Endothelial cell of umbilical vein (primary cell): Measurements from ENCODE around the gene SRGAP3. TPM values are rescaled to one million over a fixed set of nuclear protein-coding genes. Genes with fewer than 3 reads are reported as not detected.

ENCODE experiments used
- BruUV-seq: library from RNA; stranded (reverse); fragments of 400-500 nt; replicated peaks from 2 replicates; lab custom pipeline; 2021; lab: Mats Ljungman, UMichigan
- CTCF ChIA-PET: fragments of 300-600, 350-600 bp; sonication (Branson Sonifier 250); formaldehyde crosslinking; loops from one replicate; lab custom pipeline; 2021; ENCODE audit warnings: antibody characterized with exemption, inconsistent platforms; lab: Charles Lee
- POLR2A ChIA-PET: fragments of 300-600, 350-600 bp; sonication (Branson Sonifier 250); formaldehyde crosslinking; loops from one replicate; lab custom pipeline; 2021; ENCODE audit warnings: antibody characterized with exemption, inconsistent platforms; lab: Charles Lee
- DNase-seq: peaks from one replicate; pipeline ENCODE4 v3.0.0-alpha.2; 2011; ENCODE audit warnings: low read depth, low spot score
- FAIRE-seq: peaks from 2 replicates; lab custom pipeline; 2011; peaks lifted over from hg19 to GRCh38; lab: Jason Lieb, UNC
- H2AFZ ChIP-seq: 2 replicates; pipeline ENCODE4 v1.6.0; 2012; ENCODE audit warnings: low read depth, low read length, control low read depth, inconsistent platforms
- H3K27ac ChIP-seq: 2 replicates; pipeline ENCODE4 v1.5.1; 2011; ENCODE audit warnings: low read depth, mild to moderate bottlenecking, control low read depth, low read length, moderate library complexity; ENCODE audit not compliant: insufficient read depth
- H3K27me3 ChIP-seq, 2 experiments: 2 replicates each; pipeline versions ENCODE4 v1.6.0 to v1.6.1; 2011; ENCODE audit warnings: low read length in 2 of 2, mixed read lengths in 1 of 2; ENCODE audit not compliant: control insufficient read depth in 2 of 2, insufficient read depth in 2 of 2
- H3K36me3 ChIP-seq, 2 experiments: 2 replicates in 1 of 2; 3 replicates in 1 of 2; pipeline ENCODE4 v1.5.1; 2011; ENCODE audit warnings: low read length in 2 of 2, mild to moderate bottlenecking in 1 of 2, moderate library complexity in 1 of 2; ENCODE audit not compliant: control insufficient read depth in 2 of 2, insufficient read depth in 2 of 2; ENCODE audit errors: extremely low read depth in 1 of 2
- H3K4me1 ChIP-seq: 3 replicates; pipeline ENCODE4 v1.5.1; 2011; ENCODE audit warnings: mild to moderate bottlenecking, low read length; ENCODE audit not compliant: control insufficient read depth, insufficient read depth; ENCODE audit errors: extremely low read depth
- H3K4me2 ChIP-seq: 2 replicates; pipeline ENCODE4 v1.6.1; 2011; ENCODE audit warnings: low read length, control low read depth, mixed read lengths; ENCODE audit not compliant: insufficient read depth
- H3K4me3 ChIP-seq, 3 experiments: fragments of 200-600 bp in 1 of 3; sonication (generic), shearing (Covaris generic) in 1 of 3; replicated peaks in 1 of 3; 2 replicates each; pipeline ENCODE4 v1.5.1; 2011 to 2016; ENCODE audit warnings: control low read depth in 3 of 3, low read length in 3 of 3, mild to moderate bottlenecking in 2 of 3, inconsistent platforms in 1 of 3, low read depth in 1 of 3, moderate library complexity in 1 of 3; ENCODE audit not compliant: insufficient read depth in 1 of 3
- H3K79me2 ChIP-seq: 2 replicates; pipeline ENCODE4 v1.6.0; 2012; ENCODE audit warnings: low read length, inconsistent platforms; ENCODE audit not compliant: control insufficient read depth, insufficient read depth
- H3K9ac ChIP-seq: replicated peaks from 2 replicates; pipeline ENCODE3; 2011; ENCODE audit warnings: low read length, control low read depth; ENCODE audit not compliant: insufficient read depth; ENCODE audit errors: extremely low read depth
- H3K9me1 ChIP-seq: replicated peaks from 3 replicates; pipeline ENCODE4 v1.6.0; 2011; ENCODE audit warnings: mild to moderate bottlenecking, low read length; ENCODE audit not compliant: control insufficient read depth, insufficient read depth; ENCODE audit errors: extremely low read depth
- H3K9me3 ChIP-seq: replicated peaks from 2 replicates; pipeline ENCODE4 v1.5.1; 2012; ENCODE audit warnings: low read length, inconsistent platforms; ENCODE audit not compliant: control insufficient read depth, insufficient read depth
- H4K20me1 ChIP-seq: replicated peaks from 2 replicates; pipeline ENCODE3; 2011; ENCODE audit warnings: mild to moderate bottlenecking, low read length; ENCODE audit not compliant: control insufficient read depth, insufficient read depth; ENCODE audit errors: extremely low read depth
- CTCF ChIP-seq, 2 donors: IDR thresholded peaks; 1 replicate in 1 of 2; 2 replicates in 1 of 2; pipeline ENCODE4 v1.5.1; 2011; ENCODE audit warnings: low read length in 2 of 2, mild to moderate bottlenecking in 2 of 2, moderate library complexity in 2 of 2, control low read depth in 1 of 2, inconsistent platforms in 1 of 2, low read depth in 1 of 2; ENCODE audit not compliant: insufficient read depth in 1 of 2; ENCODE audit errors: extremely low read depth in 1 of 2
- EZH2 ChIP-seq: IDR thresholded peaks from 2 replicates; pipeline ENCODE4 v1.6.1; 2012; ENCODE audit warnings: borderline replicate concordance, low read depth, mild to moderate bottlenecking, moderate library complexity, low read length, inconsistent platforms; ENCODE audit not compliant: severe bottlenecking
- FOS ChIP-seq: IDR thresholded peaks from 2 replicates; pipeline ENCODE4 v1.6.1; 2011; ENCODE audit warnings: mild to moderate bottlenecking, low read length, moderate library complexity, borderline replicate concordance; ENCODE audit not compliant: insufficient read depth
- GATA2 ChIP-seq: IDR thresholded peaks from 2 replicates; pipeline ENCODE4 v1.7.0; 2011; ENCODE audit warnings: low read depth, mild to moderate bottlenecking, moderate library complexity, mixed read lengths, low read length; ENCODE audit not compliant: insufficient read length, insufficient read depth
- JUN ChIP-seq: IDR thresholded peaks from 2 replicates; pipeline ENCODE4 v1.6.1; 2011; ENCODE audit warnings: borderline replicate concordance, low read depth; ENCODE audit not compliant: insufficient read length, insufficient read depth
- MAX ChIP-seq: IDR thresholded peaks from 2 replicates; pipeline ENCODE4 v1.6.1; 2011; ENCODE audit not compliant: insufficient read depth, insufficient read length
- MYC ChIP-seq: IDR thresholded peaks from one replicate; pipeline ENCODE4 v1.6.1; 2011; ENCODE audit warnings: mild to moderate bottlenecking, low read depth, low read length
- POLR2A ChIP-seq: IDR thresholded peaks from 2 replicates; pipeline ENCODE4 v1.6.1; 2012; ENCODE audit warnings: low read depth, mild to moderate bottlenecking, control low read depth, low read length
- POLR2AphosphoS5 ChIP-seq: IDR thresholded peaks from 2 replicates; pipeline ENCODE4 v1.6.1; 2012; ENCODE audit warnings: low read depth, mild to moderate bottlenecking, control low read depth, low read length, moderate library complexity; ENCODE audit not compliant: insufficient read depth
- dilution Hi-C: fragments of 300-500 bp; cut with MboI; formaldehyde crosslinking; loops from one replicate; pipeline ENCODE4 v1.15.0; 2019; ENCODE audit warnings: low sequenced_read_pairs; ENCODE audit not compliant: extremely low pct_ligation_motif_present
- intact Hi-C: fragments of 100-400 bp; cut with micrococcal nuclease; formaldehyde crosslinking; loops from one replicate; pipeline ENCODE4 v1.10.0; 2022
- polyA plus RNA-seq, 4 experiments: library from polyadenylated mRNA; depleted of rRNA in 3 of 4; stranded (reverse) in 3 of 4; unstranded in 1 of 4; fragments of >200 nt; gene quantifications; 2 replicates each; pipeline versions ENCODE4 v1.2.1 to v1.2.3, GENCODE V29; 2011 to 2012; ENCODE audit warnings: missing spikeins in 1 of 4
- total RNA-seq: library from RNA; stranded (reverse); gene quantifications from 2 replicates; pipeline ENCODE4 v1.2.3, GENCODE V29; 2021

The SRGAP3 gene
- total and polyA plus RNA-seq, 2 donors (not counting 3 experiments of a cell fraction or from before 2014, with no cell fraction given) = 0.06 TPM; not detected in 1

GRCh38 chr3:9248522-9249271 is 749 bp downstream of the SRGAP3 start:
- Histone ChIP-seq H3K27ac (no peak overlapping the region), H4K20me1 (no peaks in the 10 kb centered on the region), H3K9ac (no peak overlapping the region), H3K4me1 (no peaks in the 10 kb centered on the region), H3K27me3 (peaks cover 0 to 3% of the 10 kb centered on the region in 2 experiments), H3K9me1 (no peaks in the 10 kb centered on the region), H3K79me2 (no peaks in the 10 kb centered on the region), H3K4me3 (no peak overlapping the region), H2AFZ (no peak overlapping the region), H3K36me3 (no peaks in the 10 kb centered on the region), H3K9me3 (no peaks in the 10 kb centered on the region), H3K4me2 (no peak overlapping the region)
- FAIRE-seq (no peak), DNase-seq (no peak)
- TF ChIP-seq FOS (no peak), POLR2A (no peak), JUN (no peak), MYC (no peak), POLR2AphosphoS5 (no peak), EZH2 (no peak), CTCF (IDR thresholded peaks at IDR 0.05; ENCODE audit: extremely low read depth in 1 of 2, insufficient read depth in 1 of 2, low read depth in 1 of 2, low read length in 2 of 2) (no peak), MAX (no peak), GATA2 (no peak)
- dilution Hi-C loops (no loop called here), intact Hi-C loops (no loop called here)
- ChIA-PET CTCF (interaction anchor here (0.6 to 1.7 kb wide), 10 partner anchors 9 to 261 kb away, joined by 3 to 7 read pairs (median 4); no protein-coding TSS in a partner anchor), POLR2A (no interaction called here)
- no TSS peak for BruUV-seq
